Upper lobe of left lung (tissue), 4 donors: ENCODE data around the gene TMEM175.

Experiments
- EP300 ChIP-seq, 4 donors: sonication (generic); formaldehyde crosslinking; IDR thresholded peaks; one replicate each; pipeline ENCODE4 v1.5.1; 2017; ENCODE audit warnings: antibody characterized with exemption in 4 of 4, control low read depth in 2 of 4
- POLR2A ChIP-seq, 4 donors: fragments of 450-650 bp; IDR thresholded peaks; one replicate each; pipeline ENCODE4 v1.5.1; 2016 to 2017; ENCODE audit warnings: antibody characterized with exemption in 4 of 4, mild to moderate bottlenecking in 2 of 4
- POLR2AphosphoS5 ChIP-seq, 2 donors: sonication (generic); formaldehyde crosslinking; IDR thresholded peaks; one replicate each; pipeline ENCODE4 v1.5.1; 2017; ENCODE audit warnings: antibody characterized with exemption in 2 of 2
- TF ChIP-seq, protein P1 (sequence below), 6 experiments: fragments of 450-650 bp in 4 of 6; fragments of 200-600 bp in 2 of 6; sonication (generic) in 2 of 6; IDR thresholded peaks; one replicate each; pipeline ENCODE4 v1.5.1; 2016 to 2019; ENCODE audit warnings: antibody characterized with exemption in 6 of 6

DNA sequence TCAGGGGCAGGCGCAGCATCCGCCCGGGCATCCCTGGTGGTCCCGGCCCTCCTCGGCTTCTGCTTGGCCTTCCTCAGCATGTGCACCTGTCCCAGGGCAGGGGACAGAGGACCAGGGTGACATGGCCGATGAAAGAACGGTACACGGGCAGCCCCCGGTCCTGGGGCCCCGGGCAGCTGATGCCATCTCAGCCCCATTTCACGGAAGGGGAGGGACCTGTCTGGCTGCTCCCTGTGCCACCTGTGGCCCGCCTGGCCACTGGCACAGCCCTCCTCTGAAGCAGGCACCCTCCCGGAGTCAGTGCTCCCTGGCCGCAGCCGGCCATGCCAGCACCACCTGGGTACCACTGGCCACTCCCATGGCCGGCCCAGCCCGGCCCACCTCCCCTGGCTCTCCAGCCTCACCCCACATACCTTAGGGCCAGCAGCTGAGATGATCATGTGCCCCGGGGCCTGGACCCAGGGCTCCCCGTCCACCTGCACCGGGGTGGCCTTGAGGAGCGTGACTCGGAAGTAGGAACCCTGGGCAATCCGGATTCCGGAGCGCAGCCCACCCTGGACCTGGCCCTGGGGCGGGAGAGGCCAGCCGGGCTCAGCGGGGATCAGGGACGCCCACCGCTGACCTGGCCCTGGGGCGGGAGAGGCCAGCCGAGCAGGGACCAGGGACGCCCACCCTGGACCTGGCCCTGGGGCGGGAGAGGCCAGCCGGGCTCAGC, 28.5 kb downstream of the TMEM175 start:
- TF ChIP-seq, protein P1, sequence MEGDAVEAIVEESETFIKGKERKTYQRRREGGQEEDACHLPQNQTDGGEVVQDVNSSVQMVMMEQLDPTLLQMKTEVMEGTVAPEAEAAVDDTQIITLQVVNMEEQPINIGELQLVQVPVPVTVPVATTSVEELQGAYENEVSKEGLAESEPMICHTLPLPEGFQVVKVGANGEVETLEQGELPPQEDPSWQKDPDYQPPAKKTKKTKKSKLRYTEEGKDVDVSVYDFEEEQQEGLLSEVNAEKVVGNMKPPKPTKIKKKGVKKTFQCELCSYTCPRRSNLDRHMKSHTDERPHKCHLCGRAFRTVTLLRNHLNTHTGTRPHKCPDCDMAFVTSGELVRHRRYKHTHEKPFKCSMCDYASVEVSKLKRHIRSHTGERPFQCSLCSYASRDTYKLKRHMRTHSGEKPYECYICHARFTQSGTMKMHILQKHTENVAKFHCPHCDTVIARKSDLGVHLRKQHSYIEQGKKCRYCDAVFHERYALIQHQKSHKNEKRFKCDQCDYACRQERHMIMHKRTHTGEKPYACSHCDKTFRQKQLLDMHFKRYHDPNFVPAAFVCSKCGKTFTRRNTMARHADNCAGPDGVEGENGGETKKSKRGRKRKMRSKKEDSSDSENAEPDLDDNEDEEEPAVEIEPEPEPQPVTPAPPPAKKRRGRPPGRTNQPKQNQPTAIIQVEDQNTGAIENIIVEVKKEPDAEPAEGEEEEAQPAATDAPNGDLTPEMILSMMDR (IDR thresholded peaks at IDR 0.05) = no peak
- no peak for TF ChIP-seq POLR2A (IDR thresholded peaks at IDR 0.05)
- no peak for TF ChIP-seq POLR2AphosphoS5 (IDR thresholded peaks at IDR 0.05)
- no peak for TF ChIP-seq EP300 (IDR thresholded peaks at IDR 0.05)
